ENCODE results near the gene GNPDA1.
A peak's percentile ranks its signal among the peaks of the same experiment; 100 is the strongest.

GNPDA1 gene

GRCh38 chr5:142020122-142020659 lies 7.4 kb upstream of the GNPDA1 start:
- no peak for DNase-seq

- no peak for DNase-seq
These were observed 5.1 kb upstream of the GNPDA1 start for GRCh38 chr5:142017832-142018427.

- no peak for DNase-seq
These were observed 3.7 kb upstream of the GNPDA1 start for GRCh38 chr5:142016556-142016955.

GRCh38 chr5:142015781-142016533 lies 3.1 kb upstream of the GNPDA1 start:
- DNase-seq = no peak

- peak; percentile 29 for DNase-seq
These were observed 2.2 kb upstream of the GNPDA1 start for GRCh38 chr5:142014911-142015584.

GRCh38 chr5:142013734-142014521 lies 1.1 kb upstream of the GNPDA1 start:
- DNase-seq = no peak

- no peak for DNase-seq
These were observed 541 bp downstream of the GNPDA1 start for GRCh38 chr5:142012186-142012785.

DNA sequence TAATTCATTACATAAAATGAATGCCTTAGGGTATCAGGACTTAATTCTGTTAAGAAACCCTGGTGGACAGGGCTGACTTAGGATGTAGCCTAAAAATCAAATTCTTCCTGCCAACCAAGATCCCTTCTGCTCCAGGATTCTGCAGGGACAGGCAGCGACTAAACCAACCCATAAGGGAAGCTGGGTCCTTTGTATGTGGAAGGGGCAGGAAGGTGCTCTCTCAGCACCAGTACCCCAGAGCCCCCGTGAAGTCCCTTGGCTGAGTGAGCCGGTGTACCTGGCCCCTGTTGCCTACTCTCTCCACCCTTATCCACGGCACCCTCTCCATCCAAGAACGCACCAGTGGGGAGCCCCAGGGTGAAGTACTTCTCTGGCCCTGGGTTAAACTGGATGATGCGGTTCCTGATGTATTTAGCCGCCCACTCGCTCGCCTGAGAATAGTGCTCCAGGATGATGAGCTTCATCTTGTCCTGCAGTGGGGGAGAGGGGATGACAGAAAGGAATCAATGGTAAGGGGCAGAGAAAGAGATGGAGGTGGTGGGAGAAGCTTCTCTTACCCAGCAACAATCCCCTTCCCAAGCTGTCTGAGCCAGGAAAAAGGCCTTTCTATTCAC lies 1.1 kb downstream of the GNPDA1 start:
- no peak for DNase-seq

DNA sequence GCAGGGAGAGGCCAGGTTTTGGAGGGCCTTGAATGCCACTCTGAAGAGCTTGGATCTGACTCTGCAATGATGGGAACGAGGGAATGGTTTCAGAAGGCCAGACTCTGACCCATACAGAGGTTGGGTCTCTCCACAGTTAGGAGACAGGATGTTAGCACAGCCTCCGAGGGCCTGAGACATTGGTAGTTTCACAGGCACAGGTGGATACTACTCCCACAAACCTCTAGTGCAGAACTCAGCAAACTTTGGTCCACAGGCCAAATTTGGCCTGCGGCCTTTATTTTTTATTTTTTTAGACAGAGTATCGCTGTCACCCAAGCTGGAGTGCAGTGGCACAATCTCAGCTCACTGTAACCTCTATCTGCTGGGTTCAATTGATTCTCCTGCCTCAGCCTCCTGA lies 2.9 kb downstream of the GNPDA1 start:
- DNase-seq = no peak

DNA sequence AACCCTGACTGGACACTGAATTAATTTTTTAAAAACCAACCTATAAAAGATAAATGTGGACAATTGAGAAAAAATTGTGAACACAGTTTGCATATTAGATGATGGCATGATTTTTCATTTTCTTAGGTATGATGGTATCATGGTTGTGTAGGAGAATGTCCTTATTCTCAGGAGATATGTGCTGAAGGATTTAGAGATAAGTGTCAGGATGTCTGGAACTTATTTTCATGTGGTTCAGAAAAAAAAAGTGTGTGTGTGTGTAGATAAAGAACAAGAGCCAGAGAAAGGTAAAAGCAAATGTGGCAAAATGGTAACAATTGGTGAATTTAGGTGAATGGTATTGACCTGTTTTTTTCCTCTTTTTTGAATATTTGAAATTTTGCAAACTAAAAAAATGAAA lies 4.0 kb downstream of the GNPDA1 start:
- DNase-seq = no peak

- no peak for DNase-seq
These were observed 5.6 kb downstream of the GNPDA1 start for GRCh38 chr5:142007237-142007544.

DNA sequence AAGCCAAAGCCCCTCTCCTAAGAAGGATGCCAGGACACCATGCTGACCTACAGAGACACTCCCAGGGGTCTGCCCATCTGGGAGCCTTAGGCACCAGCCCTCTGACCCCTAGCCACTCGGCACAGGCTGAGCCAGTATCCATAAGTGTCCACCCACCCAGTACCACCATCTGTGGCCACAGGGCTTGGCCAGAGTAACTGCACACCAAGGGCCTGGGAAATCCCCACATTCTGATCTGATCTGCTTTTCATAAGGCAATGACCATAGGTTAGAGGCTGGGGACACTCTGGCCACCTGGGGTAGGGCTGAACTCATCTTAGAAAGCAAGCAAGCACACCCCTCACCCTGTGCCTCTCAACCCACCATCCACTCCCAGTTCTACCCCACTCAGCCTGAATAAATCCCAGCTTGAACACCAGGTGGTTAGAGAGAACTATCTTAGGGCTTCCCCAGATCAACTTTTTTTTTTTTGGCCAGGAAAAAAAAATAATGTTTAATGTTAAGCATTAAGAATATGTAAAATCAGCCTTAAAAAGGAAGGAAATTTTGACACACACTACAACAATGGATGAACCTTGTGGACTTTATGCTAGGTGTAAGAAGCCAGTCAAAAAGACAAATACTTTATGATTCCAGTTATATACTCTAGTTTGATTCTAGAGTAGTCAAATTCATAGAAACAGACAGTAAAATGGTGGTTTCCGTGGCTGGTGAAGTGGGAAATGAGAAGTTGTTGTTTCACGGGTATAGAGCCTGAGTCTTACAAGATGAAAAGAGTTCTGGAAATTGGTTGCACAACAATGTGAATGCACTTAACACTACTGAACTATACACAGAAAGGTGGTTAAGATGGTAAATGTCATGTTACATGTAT lies 6.2 kb downstream of the GNPDA1 start:
- no peak for DNase-seq

GRCh38 chr5:142003266-142003800 lies 9.5 kb downstream of the GNPDA1 start:
- DNase-seq = no peak

GRCh38 chr5:142000704-142001484 lies 11.9 kb downstream of the GNPDA1 start:
- peak; percentile 3 for DNase-seq

GRCh38 chr5:142000173-142000572 lies 12.7 kb downstream of the GNPDA1 start:
- DNase-seq = no peak

- DNase-seq = no peak
These were observed 15.4 kb downstream of the GNPDA1 start for GRCh38 chr5:141997358-141997960.

GRCh38 chr5:141995656-141996055 lies 17.2 kb downstream of the GNPDA1 start:
- DNase-seq = no peak

GRCh38 chr5:141994511-141995136 lies 18.2 kb downstream of the GNPDA1 start:
- no peak for DNase-seq

GRCh38 chr5:141992349-141992963 lies 20.4 kb downstream of the GNPDA1 start:
- peak; percentile 43 for DNase-seq
